Bronchial epithelial cell (primary cell): ENCODE results near the gene WASF3. TPM values are rescaled to one million over a fixed set of nuclear protein-coding genes. Genes with fewer than 3 reads are reported as not detected.

Source experiments
- DNase-seq: peaks from one replicate; pipeline ENCODE4 v3.0.0-alpha.2; 2010; ENCODE audit warnings: low read depth
- FAIRE-seq: peaks from 2 replicates; lab custom pipeline; 2011; peaks lifted over from hg19 to GRCh38; lab: Jason Lieb, UNC
- H3K27me3 ChIP-seq: 2 replicates; pipeline ENCODE4 v1.5.1; 2011; ENCODE audit warnings: low read length; ENCODE audit not compliant: control insufficient read depth, insufficient read depth
- H3K36me3 ChIP-seq: 2 replicates; pipeline ENCODE4 v1.5.1; 2011; ENCODE audit warnings: low read length; ENCODE audit not compliant: control insufficient read depth, insufficient read depth
- H3K4me3 ChIP-seq: 2 replicates; pipeline ENCODE4 v1.5.1; 2011; ENCODE audit warnings: mild to moderate bottlenecking, low read depth, low read length, control low read depth
- CTCF ChIP-seq: IDR thresholded peaks from 2 replicates; pipeline ENCODE4 v1.5.1; 2011; ENCODE audit warnings: mild to moderate bottlenecking, moderate library complexity, low read length, control low read depth, inconsistent platforms; ENCODE audit not compliant: insufficient read depth, severe bottlenecking
- total RNA-seq: library from RNA; depleted of rRNA; stranded (reverse); fragments of >200 nt; gene quantifications from 2 replicates; pipeline ENCODE4 v1.2.1, GENCODE V29; 2014

Gene WASF3
- total RNA-seq, 1 donor from 2014 or later: 4.5 TPM

- Histone ChIP-seq H3K27me3 (peaks cover 2% of the 10 kb centered on the region), H3K4me3 (no peak overlapping the region), H3K36me3 (no peaks in the 10 kb centered on the region)
- FAIRE-seq (no peak), DNase-seq (no peak)
- no peak for TF ChIP-seq CTCF
Measured at GRCh38 chr13:26706381-26706780, 148.9 kb downstream of the WASF3 start.

GRCh38 chr13:26707122-26708006 lies 149.9 kb downstream of the WASF3 start:
- H3K4me3 ChIP-seq: no peak overlapping the region
- peaks cover 2% of the 10 kb centered on the region for H3K27me3 ChIP-seq
- FAIRE-seq (peak; percentile 93), DNase-seq (peak; percentile 49)
- TF ChIP-seq CTCF: peak; percentile 80
- no peaks in the 10 kb centered on the region for H3K36me3 ChIP-seq

- TF ChIP-seq CTCF: no peak
- Histone ChIP-seq H3K36me3 (no peaks in the 10 kb centered on the region), H3K4me3 (no peak overlapping the region), H3K27me3 (peaks cover 2% of the 10 kb centered on the region)
- DNase-seq (no peak), FAIRE-seq (no peak)
Measured at GRCh38 chr13:26708007-26708297, 150.5 kb downstream of the WASF3 start.

GRCh38 chr13:26709461-26709860 lies 152.0 kb downstream of the WASF3 start:
- H3K27me3 ChIP-seq: peaks cover 2% of the 10 kb centered on the region
- no peak overlapping the region for H3K4me3 ChIP-seq
- DNase-seq: no peak
- no peaks in the 10 kb centered on the region for H3K36me3 ChIP-seq
- no peak for TF ChIP-seq CTCF
- no peak for FAIRE-seq

- FAIRE-seq (no peak), DNase-seq (no peak)
Measured at GRCh38 chr13:26710166-26710565, 152.7 kb downstream of the WASF3 start.

More at GRCh38 chr13:26710166-26710565, 152.7 kb downstream of the WASF3 start:
- no peak for TF ChIP-seq CTCF
- H3K36me3 ChIP-seq: no peaks in the 10 kb centered on the region
- peaks cover 2% of the 10 kb centered on the region for H3K27me3 ChIP-seq
- H3K4me3 ChIP-seq: no peak overlapping the region
